HUES6 (cell line): ENCODE results near the gene ARHGAP26.

Source experiments
- H3K27ac ChIP-seq: 2 replicates; pipeline ENCODE4 v1.7.0; 2013; ENCODE audit warnings: low read depth, mild to moderate bottlenecking, low read length, inconsistent platforms
- H3K27me3 ChIP-seq: 2 replicates; pipeline ENCODE4 v1.6.1; 2013; ENCODE audit warnings: low read length; ENCODE audit not compliant: control insufficient read depth, insufficient read depth
- H3K36me3 ChIP-seq: 2 replicates; pipeline ENCODE4 v1.6.1; 2013; ENCODE audit warnings: low read length; ENCODE audit not compliant: control insufficient read depth, insufficient read depth
- H3K4me1 ChIP-seq: 2 replicates; pipeline ENCODE4 v1.6.1; 2013; ENCODE audit warnings: low read length; ENCODE audit not compliant: control insufficient read depth, insufficient read depth
- H3K4me3 ChIP-seq: 2 replicates; pipeline ENCODE4 v1.5.1; 2013; ENCODE audit warnings: low read depth, low read length
- H3K9ac ChIP-seq: one replicate; pipeline ENCODE4 v1.6.1; 2013; ENCODE audit warnings: mild to moderate bottlenecking, low read length
- H3K9me3 ChIP-seq: 2 replicates; pipeline ENCODE4 v1.6.1; 2013; ENCODE audit warnings: low read depth, low read length; ENCODE audit not compliant: control insufficient read depth, insufficient read depth

Gene ARHGAP26

DNA sequence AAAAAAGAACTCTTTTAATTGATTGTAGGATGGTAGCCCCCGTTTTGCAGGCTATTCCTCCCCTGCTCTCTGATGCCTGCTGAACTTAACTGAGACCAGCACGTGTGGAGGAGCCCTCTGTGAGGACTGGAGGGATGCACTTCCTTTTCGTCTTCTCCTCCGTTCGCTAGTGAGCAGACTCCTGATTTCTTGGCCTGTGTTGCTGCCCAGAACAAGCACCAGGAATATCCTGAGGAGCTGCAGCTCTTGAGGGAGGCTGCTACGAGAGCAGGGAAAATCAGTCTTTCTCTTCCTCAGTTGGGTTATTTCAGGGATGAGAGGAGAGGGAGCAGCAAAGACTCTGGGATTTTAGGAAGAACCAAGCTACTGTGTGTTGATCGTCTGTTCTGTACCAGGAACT lies 74.7 kb downstream of the ARHGAP26 start:
- peaks cover 50% of the 10 kb centered on the region for H3K4me1 ChIP-seq
- H3K36me3 ChIP-seq: no peaks in the 10 kb centered on the region
- H3K9ac ChIP-seq: no peak overlapping the region
- H3K9me3 ChIP-seq: no peaks in the 10 kb centered on the region
- no peak overlapping the region for H3K27ac ChIP-seq
- no peaks in the 10 kb centered on the region for H3K27me3 ChIP-seq
- H3K4me3 ChIP-seq: no peak overlapping the region

DNA sequence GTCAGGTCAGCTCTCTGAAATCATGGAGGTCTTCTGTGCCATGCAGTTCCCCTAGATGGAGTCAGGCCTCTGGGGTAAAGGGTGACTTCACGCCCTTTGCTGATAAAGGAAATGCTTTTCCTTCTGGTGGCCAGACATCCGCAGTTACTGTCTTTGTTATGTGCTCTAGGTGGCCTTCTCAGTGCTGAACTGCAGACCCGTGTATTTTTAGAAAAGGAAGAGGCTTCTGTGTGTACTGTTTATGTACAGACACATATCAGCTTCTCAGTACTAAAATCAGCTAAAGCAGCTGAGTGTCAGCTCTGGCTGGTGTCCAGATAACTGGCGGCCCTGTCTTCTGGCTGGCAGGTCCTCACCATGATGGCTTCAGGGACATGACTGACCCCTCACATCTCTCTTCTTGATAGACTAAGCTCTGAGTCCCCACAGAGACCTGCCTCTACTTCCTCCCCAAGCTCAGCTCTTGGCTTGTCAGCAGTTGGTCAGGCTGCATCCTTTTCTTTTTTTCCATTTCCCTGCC lies 75.3 kb downstream of the ARHGAP26 start:
- H3K9me3 ChIP-seq: no peaks in the 10 kb centered on the region
- H3K27ac ChIP-seq: no peak overlapping the region
- no peak overlapping the region for H3K9ac ChIP-seq
- H3K27me3 ChIP-seq: no peaks in the 10 kb centered on the region
- no peak overlapping the region for H3K4me3 ChIP-seq
- H3K4me1 ChIP-seq: peaks cover 52% of the 10 kb centered on the region
- H3K36me3 ChIP-seq: no peaks in the 10 kb centered on the region

DNA sequence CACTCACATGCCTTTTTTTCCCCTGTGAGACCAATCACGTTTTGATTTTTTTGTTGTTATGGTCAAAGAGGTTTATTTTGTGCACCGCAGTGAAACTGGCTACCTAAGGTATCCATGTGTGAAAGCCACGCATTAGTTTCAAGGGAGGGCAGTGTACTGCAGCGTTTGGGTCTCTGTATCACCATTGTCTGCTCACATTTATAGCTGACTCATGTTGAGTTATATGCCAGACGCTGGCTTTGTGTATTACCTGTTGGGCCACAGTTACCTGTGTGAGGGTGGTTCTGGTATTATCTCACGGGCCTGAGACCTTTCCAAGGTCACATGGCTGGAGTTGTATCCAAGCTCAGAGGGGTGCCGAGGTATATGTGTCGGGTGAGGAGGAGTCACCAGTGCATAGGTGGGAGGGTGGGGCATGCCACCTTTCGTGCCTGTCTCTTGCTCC lies 75.8 kb downstream of the ARHGAP26 start:
- no peak overlapping the region for H3K4me3 ChIP-seq
- peaks cover 52% of the 10 kb centered on the region for H3K4me1 ChIP-seq
- H3K9me3 ChIP-seq: no peaks in the 10 kb centered on the region
- no peaks in the 10 kb centered on the region for H3K27me3 ChIP-seq
- no peak overlapping the region for H3K27ac ChIP-seq
- no peak overlapping the region for H3K9ac ChIP-seq
- H3K36me3 ChIP-seq: no peaks in the 10 kb centered on the region

DNA sequence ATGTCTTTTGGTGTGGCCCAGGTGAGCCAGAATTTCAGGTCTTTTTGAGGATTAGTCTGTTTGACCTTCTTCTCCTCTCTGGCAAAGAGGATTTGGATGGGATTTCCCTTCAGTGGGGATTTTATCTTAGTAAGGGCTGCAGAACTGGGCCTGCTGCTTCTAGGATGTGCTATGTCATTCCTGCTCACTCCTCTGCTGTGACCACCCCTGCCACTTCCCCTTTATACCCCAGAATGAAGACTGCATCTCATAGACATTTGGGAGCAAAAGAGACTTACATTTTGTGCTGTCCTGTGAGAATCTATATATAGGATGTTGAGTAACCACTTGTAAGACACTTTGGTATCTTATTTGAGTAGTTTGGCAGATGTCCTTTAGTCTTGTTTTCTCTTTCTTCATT lies 76.2 kb downstream of the ARHGAP26 start:
- no peaks in the 10 kb centered on the region for H3K27me3 ChIP-seq
- H3K4me3 ChIP-seq: no peak overlapping the region
- H3K9ac ChIP-seq: no peak overlapping the region
- no peak overlapping the region for H3K27ac ChIP-seq
- H3K4me1 ChIP-seq: peaks cover 49% of the 10 kb centered on the region
- no peaks in the 10 kb centered on the region for H3K9me3 ChIP-seq
- H3K36me3 ChIP-seq: no peaks in the 10 kb centered on the region

DNA sequence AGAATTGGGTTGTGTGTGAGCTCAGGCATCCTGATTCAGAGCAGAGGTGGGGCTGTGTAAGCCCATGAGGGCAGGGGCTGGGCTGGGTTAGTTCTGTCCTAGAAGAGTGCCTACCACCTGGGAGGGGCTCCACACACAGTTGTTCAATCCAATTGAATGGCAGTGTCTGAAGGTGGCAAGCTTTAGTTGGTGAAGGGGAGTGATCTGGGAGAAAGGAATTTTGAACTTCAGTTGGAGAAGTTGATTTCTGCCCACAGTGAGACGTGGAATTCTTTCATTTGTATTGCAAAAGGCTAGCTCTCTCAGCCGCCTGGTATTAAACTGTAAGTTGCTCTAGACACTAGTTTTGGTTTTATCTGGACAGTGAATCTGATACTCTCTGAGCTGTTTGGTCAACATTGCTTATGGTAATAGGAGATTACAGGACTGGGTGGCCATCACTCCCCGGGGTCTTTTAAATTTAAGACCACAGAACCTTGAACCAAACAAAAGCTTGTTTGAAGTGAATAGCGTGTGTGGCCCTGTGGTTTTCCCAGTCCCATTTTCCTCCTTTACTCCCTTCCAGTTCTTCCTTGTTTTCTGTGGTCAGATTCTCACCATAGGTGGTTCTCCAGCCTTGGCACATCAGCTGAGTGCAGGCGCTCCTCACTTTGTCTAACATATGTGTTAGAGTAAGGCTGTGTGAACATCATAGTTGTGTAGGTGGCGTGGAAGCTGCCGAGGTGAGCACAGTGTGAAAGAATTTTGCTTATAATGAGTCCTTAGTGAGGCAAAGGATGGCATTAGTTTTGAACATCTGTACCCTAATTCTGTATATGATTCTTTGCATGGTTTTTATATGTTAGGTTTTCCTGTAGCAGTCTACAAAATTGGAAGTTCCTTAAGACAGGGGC lies 78.0 kb downstream of the ARHGAP26 start:
- Histone ChIP-seq H3K9ac (no peak overlapping the region), H3K9me3 (no peaks in the 10 kb centered on the region), H3K36me3 (no peaks in the 10 kb centered on the region), H3K27ac (no peak overlapping the region), H3K4me1 (peaks cover 58% of the 10 kb centered on the region), H3K4me3 (no peak overlapping the region), H3K27me3 (no peaks in the 10 kb centered on the region)

- Histone ChIP-seq H3K27ac (no peak overlapping the region), H3K9me3 (no peaks in the 10 kb centered on the region), H3K27me3 (no peaks in the 10 kb centered on the region), H3K4me1 (peaks cover 58% of the 10 kb centered on the region), H3K4me3 (no peak overlapping the region), H3K9ac (no peak overlapping the region), H3K36me3 (no peaks in the 10 kb centered on the region)
Measured at GRCh38 chr5:142849466-142849865, 79.3 kb downstream of the ARHGAP26 start.

DNA sequence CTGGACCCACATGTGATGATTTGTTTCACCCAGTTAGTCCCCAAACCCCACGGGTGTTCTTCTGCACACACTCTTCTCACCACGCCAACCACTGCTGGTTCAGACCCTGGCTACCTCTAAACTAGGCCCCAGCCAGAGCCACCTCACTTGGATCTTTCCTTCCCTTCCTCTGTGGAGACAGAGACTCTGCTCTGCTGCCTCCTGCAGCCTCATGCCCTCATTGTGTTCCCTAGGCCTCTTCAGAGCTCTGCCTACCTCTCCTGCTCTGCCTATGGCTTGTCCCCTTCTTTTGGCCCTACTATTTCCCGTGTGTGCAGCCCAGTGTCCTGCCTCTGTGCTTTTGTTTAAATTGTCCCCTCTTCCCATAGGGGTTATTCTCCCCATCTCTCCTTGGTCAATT lies 79.7 kb downstream of the ARHGAP26 start:
- Histone ChIP-seq H3K27ac (no peak overlapping the region), H3K9me3 (no peaks in the 10 kb centered on the region), H3K36me3 (no peaks in the 10 kb centered on the region)

DNA sequence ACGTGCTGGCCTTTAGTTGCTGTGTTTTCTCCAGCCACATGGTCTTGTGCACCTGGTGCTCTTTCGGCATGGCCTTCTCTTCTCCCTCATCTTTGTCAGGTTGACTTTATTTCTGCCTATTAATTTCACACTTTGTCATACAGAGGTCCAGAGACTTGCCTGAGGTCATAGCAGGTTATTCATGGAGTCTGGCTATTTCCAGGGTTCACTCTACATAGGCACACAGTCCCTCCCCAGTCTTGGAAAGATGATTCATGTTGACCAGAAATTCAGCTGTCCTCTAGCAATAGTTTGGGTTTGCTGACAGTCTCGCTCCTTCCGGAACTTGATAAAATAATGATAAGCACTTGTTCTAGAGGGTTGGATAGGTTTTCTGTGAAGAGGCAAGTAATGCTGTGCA lies 81.6 kb downstream of the ARHGAP26 start:
- H3K9ac ChIP-seq: no peak overlapping the region
- H3K4me1 ChIP-seq: peaks cover 45% of the 10 kb centered on the region
- H3K27me3 ChIP-seq: no peaks in the 10 kb centered on the region
- no peaks in the 10 kb centered on the region for H3K36me3 ChIP-seq
- H3K9me3 ChIP-seq: no peaks in the 10 kb centered on the region
- H3K27ac ChIP-seq: no peak overlapping the region
- no peak overlapping the region for H3K4me3 ChIP-seq

More for the DNA sequence above, 79.7 kb downstream of the ARHGAP26 start:
- no peaks in the 10 kb centered on the region for H3K27me3 ChIP-seq
- H3K4me1 ChIP-seq: peaks cover 56% of the 10 kb centered on the region
- no peak overlapping the region for H3K9ac ChIP-seq
- no peak overlapping the region for H3K4me3 ChIP-seq

- Histone ChIP-seq H3K4me3 (no peak overlapping the region), H3K4me1 (peaks cover 50% of the 10 kb centered on the region), H3K9ac (no peak overlapping the region)
Measured at GRCh38 chr5:142852416-142853198, 82.4 kb downstream of the ARHGAP26 start.

GRCh38 chr5:142853682-142854081 lies 83.5 kb downstream of the ARHGAP26 start:
- H3K4me3 ChIP-seq: no peak overlapping the region
- H3K9me3 ChIP-seq: no peaks in the 10 kb centered on the region
- no peaks in the 10 kb centered on the region for H3K36me3 ChIP-seq
- no peaks in the 10 kb centered on the region for H3K27me3 ChIP-seq
- H3K4me1 ChIP-seq: peaks cover 44% of the 10 kb centered on the region
- H3K9ac ChIP-seq: no peak overlapping the region
- no peak overlapping the region for H3K27ac ChIP-seq

More at GRCh38 chr5:142852416-142853198, 82.4 kb downstream of the ARHGAP26 start:
- Histone ChIP-seq H3K9me3 (no peaks in the 10 kb centered on the region), H3K27me3 (no peaks in the 10 kb centered on the region), H3K27ac (no peak overlapping the region), H3K36me3 (no peaks in the 10 kb centered on the region)

DNA sequence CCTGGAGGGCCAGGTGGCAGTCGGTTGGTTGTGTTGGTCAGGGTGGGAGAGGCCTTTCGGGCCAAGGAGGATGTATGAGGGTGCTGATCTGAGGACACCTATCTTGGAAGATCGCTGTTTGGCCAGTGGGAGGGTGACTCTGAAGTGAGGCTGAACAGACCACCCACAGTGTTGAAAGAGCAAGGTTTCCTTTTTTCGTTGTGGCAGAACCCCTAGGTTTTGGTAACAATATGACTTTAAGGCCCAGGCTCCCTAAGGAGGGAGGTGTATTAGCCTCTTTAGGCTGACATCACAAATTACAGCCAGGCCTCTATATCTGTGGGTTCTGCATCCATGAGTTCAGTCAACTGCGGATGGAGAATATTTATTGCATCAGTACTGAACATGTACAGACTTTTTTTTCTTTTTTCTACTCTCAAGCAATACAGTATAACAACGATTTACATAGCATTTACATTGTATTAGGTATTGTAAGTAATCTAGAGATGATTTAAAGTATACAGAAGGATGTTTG lies 86.1 kb downstream of the ARHGAP26 start:
- no peaks in the 10 kb centered on the region for H3K27me3 ChIP-seq
- H3K9ac ChIP-seq: no peak overlapping the region
- H3K4me1 ChIP-seq: peaks cover 35% of the 10 kb centered on the region
- no peak overlapping the region for H3K4me3 ChIP-seq
- no peak overlapping the region for H3K27ac ChIP-seq
- no peaks in the 10 kb centered on the region for H3K36me3 ChIP-seq
- no peaks in the 10 kb centered on the region for H3K9me3 ChIP-seq
